HG03442 (cell line): ENCODE data around the gene MUCL3.
"Not testable (repeated sequence)": the region's sequence is repeated elsewhere in the genome, so short reads cannot be mapped to it uniquely, and the experiment has no call there.

ENCODE experiments used
- ATAC-seq: cut with Tn5 transposase; IDR thresholded peaks from one replicate; pipeline ENCODE4 v1.9.1; 2021; ENCODE audit warnings: mild to moderate bottlenecking, moderate library complexity; ENCODE audit not compliant: unreplicated experiment

The MUCL3 gene

GRCh38 chr6:30939473-30939872 lies 1.3 kb upstream of the MUCL3 start:
- no peak for ATAC-seq

DNA sequence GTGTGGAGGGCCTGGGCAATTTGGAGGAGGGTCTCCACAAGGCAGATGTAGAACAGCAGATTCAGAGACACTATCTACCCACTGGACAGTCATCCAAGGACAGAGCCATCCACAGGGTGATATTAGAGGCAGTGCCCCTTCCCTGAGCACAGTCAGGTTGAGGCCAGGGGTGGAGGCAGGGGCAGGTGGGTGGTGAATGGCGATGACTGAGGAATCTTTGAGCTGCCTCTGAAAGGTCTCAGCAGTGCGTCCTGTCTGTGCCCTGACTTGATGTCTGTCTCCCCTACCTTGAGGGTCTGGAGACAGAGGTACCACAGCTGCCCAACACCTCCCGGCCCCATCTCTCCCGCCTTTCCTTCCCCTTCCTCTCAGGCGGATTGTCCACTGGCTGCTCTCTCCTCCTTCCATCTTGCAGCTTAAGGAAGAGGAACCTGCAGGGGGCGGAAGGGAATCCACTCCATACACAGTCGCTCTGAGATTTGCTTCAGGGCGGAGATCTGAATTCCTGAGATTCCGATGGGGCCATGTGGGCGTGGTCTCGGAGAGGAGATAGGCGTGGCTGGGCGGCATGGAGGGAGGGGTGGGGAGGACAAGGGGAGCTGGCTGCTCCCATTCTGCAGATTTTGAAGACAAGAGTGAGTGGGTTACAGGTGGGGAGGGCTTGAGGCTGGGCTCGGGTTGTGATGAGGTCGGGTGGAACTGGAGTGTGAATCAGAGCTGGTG lies 1.7 kb downstream of the MUCL3 start:
- no peak for ATAC-seq

- ATAC-seq = no peak
Measured at GRCh38 chr6:30944051-30944450, 3.3 kb downstream of the MUCL3 start.

- ATAC-seq = no peak
Measured at GRCh38 chr6:30945281-30945680, 4.5 kb downstream of the MUCL3 start.

DNA sequence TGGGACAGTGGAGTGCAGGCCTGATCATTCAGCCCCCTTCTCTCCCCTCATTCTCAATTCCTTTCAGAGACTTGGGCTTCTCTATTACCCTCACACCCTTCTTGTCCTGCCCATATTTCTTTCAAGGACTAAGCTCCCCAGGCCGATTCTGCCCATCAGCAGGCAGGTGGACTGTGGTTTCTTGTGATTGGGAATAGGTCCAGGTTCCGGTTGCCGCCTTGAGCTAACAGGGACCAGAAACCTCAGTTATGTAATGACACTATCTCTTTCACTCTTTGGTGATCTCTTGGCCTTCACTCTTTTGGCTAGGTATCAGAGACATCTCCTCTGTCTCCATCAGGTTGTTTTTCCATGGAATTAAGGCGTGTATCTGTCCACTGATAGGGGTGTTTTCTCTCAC lies 6.5 kb downstream of the MUCL3 start:
- ATAC-seq = no peak

DNA sequence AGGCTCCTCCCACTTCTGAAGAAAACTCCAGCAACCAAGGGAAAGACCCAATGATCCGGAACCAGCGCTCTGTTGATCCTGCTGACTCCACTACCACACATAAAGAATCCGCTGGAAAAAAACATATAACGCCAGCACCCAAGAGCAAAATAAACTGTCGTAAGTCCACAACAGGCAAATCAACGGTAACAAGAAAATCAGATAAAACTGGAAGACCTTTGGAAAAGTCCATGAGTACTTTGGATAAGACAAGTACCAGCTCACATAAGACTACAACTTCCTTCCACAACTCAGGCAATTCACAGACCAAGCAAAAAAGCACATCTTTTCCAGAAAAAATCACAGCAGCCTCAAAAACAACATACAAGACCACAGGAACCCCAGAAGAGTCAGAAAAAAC lies 8.0 kb downstream of the MUCL3 start:
- no peak for ATAC-seq

DNA sequence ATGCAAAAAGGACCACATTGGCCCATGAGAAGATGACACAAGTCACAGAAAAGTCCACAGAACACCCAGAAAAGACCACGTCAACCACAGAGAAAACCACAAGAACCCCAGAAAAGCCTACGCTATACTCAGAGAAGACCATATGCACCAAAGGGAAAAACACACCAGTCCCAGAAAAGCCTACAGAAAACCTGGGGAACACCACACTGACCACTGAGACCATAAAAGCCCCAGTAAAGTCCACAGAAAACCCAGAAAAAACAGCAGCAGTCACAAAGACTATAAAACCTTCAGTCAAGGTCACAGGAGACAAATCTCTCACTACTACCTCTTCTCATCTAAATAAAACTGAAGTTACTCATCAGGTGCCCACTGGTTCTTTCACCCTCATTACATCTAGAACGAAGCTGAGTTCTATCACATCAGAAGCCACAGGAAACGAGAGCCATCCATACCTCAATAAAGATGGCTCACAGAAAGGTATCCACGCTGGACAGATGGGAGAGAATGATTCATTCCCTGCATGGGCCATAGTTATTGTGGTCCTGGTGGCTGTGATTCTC lies 11.2 kb downstream of the MUCL3 start:
- no peak for ATAC-seq

- no peak for ATAC-seq
Measured at GRCh38 chr6:30954631-30955366, 14.0 kb downstream of the MUCL3 start.

- peak; percentile 41 for ATAC-seq
Measured at GRCh38 chr6:30955367-30956042, 14.7 kb downstream of the MUCL3 start.

DNA sequence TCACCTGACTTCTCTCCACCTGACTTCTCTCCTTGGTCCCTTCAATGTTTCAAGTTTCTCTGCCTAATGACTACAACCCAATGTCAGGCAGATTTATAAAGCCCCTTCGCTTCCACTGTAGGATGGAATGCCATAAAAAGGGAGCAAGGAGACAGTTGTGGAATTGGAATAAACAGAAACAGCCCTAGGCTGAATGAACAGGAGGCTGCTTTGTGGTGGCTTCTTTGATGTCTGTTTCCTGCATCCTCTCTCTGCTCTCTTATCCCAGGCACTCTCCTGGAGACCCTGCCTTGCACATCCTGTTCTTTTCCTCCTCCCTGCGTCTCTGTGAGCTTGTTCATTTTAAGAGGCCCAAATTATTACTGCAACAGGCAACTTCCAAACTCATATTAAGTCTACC lies 16.9 kb downstream of the MUCL3 start:
- no peak for ATAC-seq

DNA sequence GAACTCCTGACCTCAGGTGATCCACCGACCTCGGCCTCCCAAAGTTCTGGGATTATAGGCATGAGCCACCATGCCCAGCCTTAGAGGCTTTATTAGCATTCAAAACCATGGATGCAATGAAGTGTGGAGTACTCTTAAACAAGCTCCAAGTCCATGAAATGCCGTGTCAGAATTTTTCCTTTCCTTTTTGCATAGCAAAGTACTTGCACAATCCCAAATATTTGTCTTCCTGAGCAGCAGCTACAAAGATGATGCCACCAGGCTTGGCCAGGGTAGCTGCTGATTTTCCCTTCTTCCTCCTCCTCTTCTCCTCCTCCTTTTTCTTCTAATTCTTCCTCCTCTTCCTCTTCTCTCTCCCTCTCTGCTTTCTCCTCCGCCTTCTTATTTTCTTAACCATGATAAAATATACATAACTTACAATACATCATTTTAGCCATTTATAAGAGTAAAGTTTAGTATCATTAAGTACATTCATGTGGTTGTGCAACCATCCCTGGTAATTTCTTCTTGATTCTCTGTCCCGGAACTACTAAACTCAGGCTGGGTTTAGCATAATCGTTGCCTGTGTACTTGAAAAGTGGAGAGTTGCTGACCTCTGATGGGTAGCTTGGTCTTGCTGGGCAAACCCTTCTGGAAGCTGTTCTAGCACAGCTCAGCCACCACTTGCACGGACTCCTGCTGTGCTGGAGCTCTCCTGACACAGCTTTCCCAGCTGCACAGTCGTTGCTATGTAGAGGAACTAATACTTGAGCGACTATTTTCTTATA lies 20.3 kb downstream of the MUCL3 start:
- ATAC-seq = no peak

DNA sequence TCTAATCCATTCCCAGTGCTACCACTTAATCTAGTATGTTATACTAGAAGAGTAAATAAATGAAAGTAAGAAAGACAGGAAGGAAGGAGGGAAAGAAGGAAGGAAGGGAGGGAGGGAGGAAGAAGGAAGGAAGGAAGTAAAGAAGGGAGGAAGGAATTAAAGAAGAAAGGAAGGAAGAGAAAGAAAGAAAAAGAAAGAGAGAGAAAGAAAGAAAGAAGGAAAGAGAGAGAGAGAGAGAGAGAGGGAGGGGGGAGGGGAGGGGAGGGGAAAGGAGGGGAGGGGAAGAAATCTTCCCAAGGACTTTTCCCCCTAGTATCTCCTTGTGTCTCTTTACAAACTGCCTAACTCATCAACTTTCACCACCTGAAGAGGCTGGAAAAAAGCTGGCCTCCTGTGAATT lies 21.9 kb downstream of the MUCL3 start:
- no peak for ATAC-seq

DNA sequence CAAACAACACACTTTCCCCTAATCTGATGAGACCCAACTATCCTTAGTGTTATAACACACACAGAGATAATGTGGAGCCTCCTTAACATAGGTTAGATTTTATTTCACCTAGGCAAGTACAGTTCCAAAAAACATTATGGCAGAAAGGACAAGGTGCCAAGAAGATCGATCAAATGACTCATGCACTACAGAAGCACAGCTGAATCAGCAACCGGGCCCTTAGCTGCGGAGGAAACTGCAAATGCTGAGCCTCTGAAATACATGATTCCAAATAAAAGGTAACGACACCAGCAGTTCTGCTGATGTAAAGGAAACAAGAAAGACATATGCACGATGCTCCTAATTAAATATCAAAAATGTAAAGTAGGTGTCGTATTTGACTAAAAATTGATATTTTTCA lies 22.9 kb downstream of the MUCL3 start:
- ATAC-seq = no peak

DNA sequence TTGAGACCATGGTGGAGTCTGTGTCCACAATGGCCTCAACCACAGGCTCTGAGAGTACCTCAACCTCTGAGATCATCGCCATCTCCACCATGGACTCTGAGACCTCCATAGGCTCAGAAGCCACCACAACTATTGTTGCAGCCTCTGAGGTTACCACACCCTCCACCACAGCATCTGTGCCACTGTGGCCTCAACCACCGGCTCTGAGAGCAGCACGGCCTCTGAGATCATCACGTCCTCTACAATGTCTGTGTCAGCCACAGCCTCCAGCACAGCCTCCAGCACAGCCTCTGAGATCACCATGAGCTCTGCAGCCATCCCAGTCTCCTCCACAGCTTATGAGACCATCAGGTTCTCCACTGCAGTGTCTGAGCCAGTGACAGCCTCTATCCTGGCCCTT lies 23.3 kb downstream of the MUCL3 start:
- no peak for ATAC-seq

DNA sequence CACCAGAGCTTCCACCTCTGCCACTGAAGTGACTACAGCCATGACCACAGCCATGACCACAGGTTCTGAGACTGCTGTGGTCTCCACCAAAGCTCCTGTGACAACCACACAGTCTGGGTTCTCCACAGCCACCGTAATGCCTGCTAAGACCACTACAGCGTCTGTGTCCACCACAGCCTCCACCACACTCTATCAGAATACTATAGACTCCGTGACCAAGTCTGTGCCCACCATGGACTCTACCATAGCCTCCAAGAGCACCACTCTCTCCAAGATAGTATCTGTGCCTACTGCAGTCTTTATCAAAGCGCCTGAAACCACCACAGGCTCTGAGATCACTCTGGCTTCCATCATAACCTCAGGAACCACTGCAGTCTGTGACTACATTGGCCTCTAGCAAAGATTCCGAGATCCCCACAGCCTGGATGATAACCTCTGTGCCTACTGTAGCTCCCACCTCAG lies 24.4 kb downstream of the MUCL3 start:
- no peak for ATAC-seq

GRCh38 chr6:30966154-30966553 lies 25.4 kb downstream of the MUCL3 start:
- ATAC-seq = no peak

DNA sequence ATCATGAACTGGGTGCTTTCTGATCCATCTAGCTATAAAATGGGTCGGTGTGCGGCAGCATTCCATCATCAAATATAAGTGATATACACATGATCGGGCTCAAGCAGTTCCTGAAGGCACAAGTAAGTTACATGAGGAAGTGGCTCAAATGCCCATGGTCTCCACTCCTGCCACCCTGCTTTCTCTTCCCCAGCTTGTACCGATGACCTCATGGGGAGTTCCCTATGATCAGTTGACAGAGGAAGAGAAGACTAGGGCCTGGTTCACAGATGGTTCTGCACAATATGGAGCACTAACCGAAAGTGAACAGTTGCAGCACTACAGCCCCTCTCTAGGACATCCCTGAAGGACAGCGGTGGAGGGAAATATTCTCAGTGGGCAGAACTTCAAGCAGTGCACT lies 28.4 kb downstream of the MUCL3 start:
- ATAC-seq = not testable (repeated sequence)

- no peak for ATAC-seq
Measured at GRCh38 chr6:30970946-30971345, 30.2 kb downstream of the MUCL3 start.

DNA sequence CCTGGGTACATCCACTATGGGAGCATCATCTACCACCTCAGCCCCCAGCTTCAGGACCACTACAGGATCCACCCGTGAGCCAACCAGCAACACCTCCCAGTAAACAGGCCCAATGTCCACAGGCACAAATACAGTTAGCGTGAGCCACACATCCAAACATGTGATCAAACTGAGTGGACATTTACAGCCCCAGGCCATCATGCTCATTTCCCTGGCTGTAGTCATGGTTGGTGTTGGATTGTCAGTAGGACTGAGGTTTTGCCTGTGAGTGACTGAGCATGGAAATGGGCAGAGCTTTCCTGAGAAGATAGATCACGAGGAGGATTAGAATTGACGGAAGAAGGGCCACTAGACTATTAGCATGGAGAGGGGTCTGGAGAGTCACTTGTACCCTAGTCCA lies 32.0 kb downstream of the MUCL3 start:
- no peak for ATAC-seq

DNA sequence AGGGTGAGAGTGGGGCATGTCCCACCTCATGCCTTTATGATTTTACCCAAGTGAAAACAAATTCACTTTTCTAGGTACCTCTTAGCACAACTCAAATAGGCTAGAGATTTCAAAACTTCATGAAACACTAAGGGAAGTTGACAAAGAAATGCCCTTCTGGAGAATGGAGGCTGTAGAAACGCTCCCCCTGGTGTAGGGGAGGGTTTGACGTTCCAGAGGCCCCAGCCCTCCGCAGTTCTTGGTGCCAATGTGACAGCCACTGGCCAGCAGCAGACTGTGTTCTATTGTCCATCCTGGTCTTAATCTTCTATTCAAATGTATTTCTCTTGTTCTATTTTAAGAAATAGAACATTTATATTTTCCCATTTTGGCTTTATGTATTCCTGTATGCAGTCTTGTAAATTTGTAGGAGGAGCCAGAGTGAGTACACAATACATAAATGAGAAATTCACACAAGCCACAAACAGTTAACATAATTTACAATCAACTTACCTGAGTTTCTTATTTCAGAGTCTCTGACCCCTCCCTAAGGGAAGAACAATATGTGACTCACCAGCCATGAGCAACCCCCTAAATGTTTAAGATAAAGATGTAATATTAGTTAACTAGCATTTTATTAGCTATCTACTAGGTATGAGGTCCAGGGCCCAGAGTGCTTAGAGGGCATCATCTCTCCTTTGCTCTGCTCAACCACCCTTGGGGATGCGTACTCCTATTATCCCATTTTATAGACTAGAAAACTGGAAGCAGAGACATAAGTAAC lies 33.9 kb downstream of the MUCL3 start:
- ATAC-seq = no peak
